Measurements from ENCODE around the gene ZMYND8. TPM values are rescaled to one million over a fixed set of nuclear protein-coding genes. Genes with fewer than 3 reads are reported as not detected.

Gene ZMYND8
- total RNA-seq, 4 donors from 2014 or later, result 29.7 to 42.4 (median 30.9) TPM

DNA sequence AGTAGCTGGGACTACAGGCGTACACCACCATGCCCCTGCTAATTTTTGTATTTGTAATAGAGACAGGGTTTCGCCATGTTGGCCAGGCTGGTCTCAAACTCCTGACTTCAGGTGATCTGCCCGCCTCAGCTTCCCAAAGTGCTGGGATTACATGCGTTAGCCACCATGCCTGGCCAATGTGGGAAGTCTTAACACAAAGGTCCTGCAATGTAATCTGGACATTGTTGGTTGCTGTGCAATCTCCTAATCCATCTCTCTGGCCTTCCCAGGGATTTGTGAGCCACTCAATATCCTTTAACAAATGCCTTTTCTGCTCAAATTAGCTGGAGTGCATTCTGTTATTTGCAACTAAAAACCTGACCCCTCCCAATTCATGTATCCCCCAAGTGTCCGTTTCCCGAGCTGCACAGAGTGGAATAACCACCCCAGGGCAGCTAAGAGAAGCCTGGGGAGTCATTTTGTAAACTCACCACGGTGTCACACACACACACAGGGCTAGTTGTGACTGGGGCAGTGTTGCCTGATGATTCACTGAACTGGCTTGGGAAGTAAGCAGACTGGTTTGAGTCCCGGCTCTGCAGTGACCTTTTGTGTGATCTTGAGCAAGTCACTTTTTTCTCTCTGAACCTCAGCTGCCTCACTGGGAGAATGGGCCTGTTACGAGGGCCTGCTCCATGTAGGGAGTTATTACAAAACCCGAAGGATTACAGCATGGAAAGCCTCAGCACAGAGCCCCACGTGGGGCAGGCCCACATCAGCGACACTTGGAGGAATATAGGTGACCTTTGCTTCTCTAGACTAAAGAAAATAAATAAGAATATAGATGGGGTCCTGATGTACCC, 152.3 kb downstream of the ZMYND8 start:
- intact Hi-C loops (cut with DNase I), result no loop called here
- Histone ChIP-seq H3K4me3 (replicated peaks in 1 of 3) (no peak overlapping the region), H3K4me1 (peaks cover 0 to 5% of the 10 kb centered on the region in 2 donors), H3K9me3 (no peaks in the 10 kb centered on the region), H3K27me3 (no peaks in the 10 kb centered on the region), H3K36me3 (peaks cover 1 to 4% of the 10 kb centered on the region in 2 donors), H3K27ac (no peak overlapping the region)
- DNase-seq, result no peak
- 94 to 97% methylated on average over 12 of the region's 12 CpGs for WGBS, 2 donors
- TF ChIP-seq, protein P1, sequence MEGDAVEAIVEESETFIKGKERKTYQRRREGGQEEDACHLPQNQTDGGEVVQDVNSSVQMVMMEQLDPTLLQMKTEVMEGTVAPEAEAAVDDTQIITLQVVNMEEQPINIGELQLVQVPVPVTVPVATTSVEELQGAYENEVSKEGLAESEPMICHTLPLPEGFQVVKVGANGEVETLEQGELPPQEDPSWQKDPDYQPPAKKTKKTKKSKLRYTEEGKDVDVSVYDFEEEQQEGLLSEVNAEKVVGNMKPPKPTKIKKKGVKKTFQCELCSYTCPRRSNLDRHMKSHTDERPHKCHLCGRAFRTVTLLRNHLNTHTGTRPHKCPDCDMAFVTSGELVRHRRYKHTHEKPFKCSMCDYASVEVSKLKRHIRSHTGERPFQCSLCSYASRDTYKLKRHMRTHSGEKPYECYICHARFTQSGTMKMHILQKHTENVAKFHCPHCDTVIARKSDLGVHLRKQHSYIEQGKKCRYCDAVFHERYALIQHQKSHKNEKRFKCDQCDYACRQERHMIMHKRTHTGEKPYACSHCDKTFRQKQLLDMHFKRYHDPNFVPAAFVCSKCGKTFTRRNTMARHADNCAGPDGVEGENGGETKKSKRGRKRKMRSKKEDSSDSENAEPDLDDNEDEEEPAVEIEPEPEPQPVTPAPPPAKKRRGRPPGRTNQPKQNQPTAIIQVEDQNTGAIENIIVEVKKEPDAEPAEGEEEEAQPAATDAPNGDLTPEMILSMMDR (IDR thresholded peaks at IDR 0.05), result no peak
- no peak for TF ChIP-seq POLR2A (IDR thresholded peaks at IDR 0.05)

DNA sequence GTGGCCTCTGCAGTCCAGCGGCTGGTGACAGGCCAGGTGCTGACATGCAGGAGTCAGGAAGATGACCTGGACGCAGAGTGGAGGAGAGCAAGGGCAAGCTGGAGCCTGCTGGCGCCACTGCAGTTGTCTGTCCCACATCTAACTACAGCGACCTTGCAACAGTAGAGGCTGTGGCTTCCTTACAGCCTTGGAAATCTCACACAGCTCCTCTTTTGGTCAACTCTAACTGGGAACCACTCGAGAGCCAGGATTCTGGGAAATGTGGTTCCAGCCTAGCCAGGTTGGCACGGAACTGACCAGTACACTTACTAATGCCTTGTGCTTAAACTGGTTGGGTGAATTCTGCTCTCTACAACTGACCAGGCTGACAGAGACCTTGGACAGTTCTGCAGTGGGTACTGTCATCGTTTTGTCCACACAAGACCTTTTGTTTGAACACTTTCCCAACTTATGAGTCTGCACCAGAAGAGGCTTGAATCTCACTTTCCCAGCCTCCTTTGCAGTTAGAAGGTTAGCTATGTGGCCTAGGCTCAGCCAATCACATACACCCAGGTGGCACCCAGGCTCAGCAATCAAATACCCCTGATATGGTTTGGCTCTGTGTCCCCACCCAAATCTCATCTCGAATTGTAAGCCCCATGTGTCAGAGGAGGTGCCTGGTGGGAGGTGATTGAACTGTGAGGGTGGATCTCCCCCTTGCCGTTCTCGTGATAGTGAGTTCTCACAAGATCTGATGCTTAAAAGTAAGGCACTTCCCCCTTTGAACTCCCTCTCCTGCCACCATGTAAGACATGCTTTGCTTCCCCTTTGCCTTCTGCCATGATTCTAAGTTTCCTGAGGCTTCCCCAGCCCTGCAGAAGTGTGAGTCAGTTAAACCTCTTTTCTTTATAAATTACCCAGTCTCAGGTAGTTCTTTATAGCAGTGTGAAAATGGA, 153.5 kb downstream of the ZMYND8 start:
- intact Hi-C loops (cut with DNase I), result no loop called here
- Histone ChIP-seq H3K27me3 (no peaks in the 10 kb centered on the region), H3K27ac (no peak overlapping the region), H3K36me3 (no peaks in the 10 kb centered on the region), H3K4me3 (replicated peaks in 1 of 3) (no peak overlapping the region), H3K4me1 (peaks cover 0 to 5% of the 10 kb centered on the region in 2 donors), H3K9me3 (no peaks in the 10 kb centered on the region)
- no peak for TF ChIP-seq POLR2A (IDR thresholded peaks at IDR 0.05)
- TF ChIP-seq, protein P1 (IDR thresholded peaks at IDR 0.05), result no peak
- 86 to 90% methylated on average over 10 of the region's 10 CpGs for WGBS, 2 donors
- DNase-seq, result no peak

DNA sequence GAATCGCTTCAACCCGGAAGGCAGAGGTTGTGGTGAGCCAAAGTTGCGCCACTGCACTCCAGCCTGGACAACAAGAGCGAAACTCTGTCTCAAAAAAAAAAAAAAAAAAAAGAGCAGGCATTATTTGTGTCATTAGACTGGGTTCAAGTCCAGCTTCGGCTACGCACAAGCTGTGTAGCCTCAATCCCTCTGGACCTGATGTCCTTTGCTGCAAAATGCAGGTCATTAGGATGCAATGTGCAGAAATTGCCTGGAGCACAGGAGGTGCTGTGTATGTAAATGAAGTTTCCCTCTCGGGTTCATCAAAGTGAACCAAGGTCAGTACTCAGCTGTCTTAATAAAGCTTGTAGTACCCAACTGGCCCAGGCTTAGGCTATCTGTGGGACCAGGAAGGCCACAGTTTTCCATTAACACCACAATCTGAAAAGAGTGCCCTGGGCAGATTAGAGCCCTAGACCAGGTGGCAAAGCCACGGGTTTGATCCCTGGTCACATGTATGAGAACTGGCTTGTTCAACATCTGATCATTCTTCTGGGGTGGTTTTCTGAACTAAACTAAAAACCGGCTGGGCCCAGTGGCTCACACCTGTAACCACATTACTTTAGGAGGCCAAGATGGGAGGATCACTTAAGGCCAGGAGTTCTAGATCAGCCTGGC, 155.3 kb downstream of the ZMYND8 start:
- Histone ChIP-seq H3K27me3 (no peaks in the 10 kb centered on the region), H3K27ac (no peak overlapping the region), H3K4me1 (peaks cover 0 to 6% of the 10 kb centered on the region in 2 donors), H3K9me3 (no peaks in the 10 kb centered on the region), H3K36me3 (no peaks in the 10 kb centered on the region), H3K4me3 (replicated peaks in 1 of 3) (no peak overlapping the region)
- intact Hi-C loops (cut with DNase I), result no loop called here
- TF ChIP-seq POLR2A (IDR thresholded peaks at IDR 0.05), result no peak
- TF ChIP-seq, protein P1 (IDR thresholded peaks at IDR 0.05), result no peak
- 97% methylated on average over 9 of the region's 9 CpGs for WGBS, 2 donors
- no peak for DNase-seq

DNA sequence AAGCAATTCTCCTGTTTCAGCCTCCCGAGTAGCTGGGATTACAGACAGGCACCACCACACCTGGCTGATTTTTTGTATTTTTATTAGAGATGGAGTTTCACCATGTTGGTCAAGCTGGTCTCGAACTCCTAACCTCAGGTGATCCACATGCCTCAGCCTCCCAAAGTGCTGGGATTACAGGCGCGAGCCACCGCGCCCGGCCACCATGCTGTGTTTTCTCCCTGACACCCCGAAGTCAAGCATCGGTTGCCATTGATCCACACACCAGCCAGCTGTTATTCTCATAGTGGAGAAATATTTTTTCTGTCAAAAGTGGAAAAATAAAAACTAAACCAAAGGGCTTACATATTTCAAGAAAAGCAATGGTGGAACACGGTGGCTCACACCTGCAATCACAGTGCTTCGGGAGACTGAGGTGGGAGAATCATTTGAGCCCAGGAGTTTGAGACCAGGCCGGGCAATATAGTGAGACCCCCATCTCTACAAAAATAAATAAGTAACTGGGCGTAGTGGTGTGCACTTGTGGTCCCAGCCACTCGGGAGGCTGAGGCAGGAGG, 157.4 kb downstream of the ZMYND8 start:
- TF ChIP-seq POLR2A (IDR thresholded peaks at IDR 0.05), result no peak
- TF ChIP-seq, protein P1 (IDR thresholded peaks at IDR 0.05), result no peak
- intact Hi-C loops (cut with DNase I), result loop anchor here (5.0 to 10.0 kb wide), 3 partner anchors 66 to 423 kb away; no protein-coding TSS in a partner anchor
- Histone ChIP-seq H3K36me3 (no peaks in the 10 kb centered on the region), H3K27me3 (no peaks in the 10 kb centered on the region), H3K9me3 (no peaks in the 10 kb centered on the region), H3K4me1 (peaks cover 0 to 7% of the 10 kb centered on the region in 2 donors), H3K4me3 (replicated peaks in 1 of 3) (no peak overlapping the region), H3K27ac (no peak overlapping the region)
- 93 to 97% methylated on average over 14 of the region's 14 CpGs for WGBS, 2 donors
- no peak for DNase-seq

Measured in thyroid gland (tissue), 4 donors.